HG02981 (cell line): ENCODE data around the gene XKR8.

ENCODE experiments used
- ATAC-seq: cut with Tn5 transposase; IDR thresholded peaks from one replicate; pipeline ENCODE4 v1.9.1; 2021; ENCODE audit warnings: mild to moderate bottlenecking, moderate library complexity; ENCODE audit not compliant: unreplicated experiment

XKR8 gene

GRCh38 chr1:27954186-27954585 is 5.6 kb upstream of the XKR8 start:
- no peak for ATAC-seq

DNA sequence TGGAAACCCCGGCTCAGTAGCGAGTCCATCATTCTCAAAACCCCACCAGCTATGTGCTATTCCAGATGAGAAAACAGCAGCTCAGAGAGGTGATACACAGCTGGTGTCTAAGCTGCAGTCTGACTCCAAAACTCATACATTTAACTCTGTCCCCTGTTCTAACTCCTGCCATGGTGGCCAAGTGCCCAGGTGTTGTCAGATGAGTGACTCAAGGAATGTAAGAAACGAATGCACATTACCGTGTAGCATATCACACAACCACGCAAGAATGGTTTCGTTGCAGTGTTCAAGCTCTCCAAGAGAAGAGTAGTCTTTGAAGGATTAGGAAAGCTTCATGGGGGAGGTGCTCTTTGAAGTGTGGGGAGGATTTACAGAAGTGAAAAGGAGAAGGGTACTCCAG is 4.7 kb upstream of the XKR8 start:
- no peak for ATAC-seq

- ATAC-seq, result no peak
Measured at GRCh38 chr1:27956761-27957160, 3.0 kb upstream of the XKR8 start.

DNA sequence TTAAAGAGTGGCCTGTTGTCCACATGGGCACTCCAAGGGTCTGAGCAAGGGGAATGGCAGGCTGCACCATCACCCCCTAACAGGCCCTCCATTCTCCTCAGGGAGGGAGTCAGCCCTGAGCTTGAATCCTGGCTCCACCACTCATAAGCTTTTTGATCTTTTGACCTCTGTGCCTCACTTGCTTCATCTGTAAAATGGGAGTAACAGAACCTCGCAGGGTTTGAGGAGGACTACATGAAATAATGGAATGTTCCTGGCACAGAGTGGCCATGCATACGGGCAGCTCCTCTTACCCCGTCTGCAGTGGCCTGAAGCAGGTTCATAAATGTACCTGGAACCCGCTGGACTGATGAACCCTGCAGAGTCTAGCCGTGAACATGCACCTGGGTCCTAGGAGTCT is 2.1 kb upstream of the XKR8 start:
- no peak for ATAC-seq

GRCh38 chr1:27958513-27958912 is 1.3 kb upstream of the XKR8 start:
- no peak for ATAC-seq

GRCh38 chr1:27960762-27961645 is 1.2 kb downstream of the XKR8 start:
- ATAC-seq, result no peak

DNA sequence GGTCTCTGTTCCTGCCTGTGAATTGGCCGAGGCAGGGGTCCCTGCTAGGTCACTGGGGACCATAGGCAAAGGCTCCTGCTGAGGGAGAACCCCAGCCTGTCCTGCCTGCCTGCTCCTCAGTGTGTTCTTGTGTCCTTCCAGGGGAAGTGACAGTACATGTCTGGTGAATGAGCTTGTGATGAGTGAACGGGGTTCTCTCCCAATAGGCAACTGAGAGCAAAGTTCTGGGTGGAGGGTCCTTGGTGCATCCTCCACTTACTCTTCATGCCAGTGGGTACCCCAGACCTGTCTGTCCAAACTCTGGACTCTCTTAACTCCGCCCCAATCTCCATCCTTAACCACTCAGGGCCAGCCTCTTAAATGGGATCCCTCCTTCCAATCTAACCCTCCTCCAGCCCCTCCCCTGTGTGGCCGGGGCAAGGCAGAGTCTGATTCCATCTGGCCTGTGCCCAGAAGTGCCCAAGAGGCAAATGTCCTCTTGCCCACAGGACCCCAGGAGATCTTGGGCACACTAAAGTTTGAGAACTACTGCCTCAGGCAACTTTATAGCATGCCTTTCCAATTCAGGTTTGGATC is 2.0 kb downstream of the XKR8 start:
- ATAC-seq, result no peak

DNA sequence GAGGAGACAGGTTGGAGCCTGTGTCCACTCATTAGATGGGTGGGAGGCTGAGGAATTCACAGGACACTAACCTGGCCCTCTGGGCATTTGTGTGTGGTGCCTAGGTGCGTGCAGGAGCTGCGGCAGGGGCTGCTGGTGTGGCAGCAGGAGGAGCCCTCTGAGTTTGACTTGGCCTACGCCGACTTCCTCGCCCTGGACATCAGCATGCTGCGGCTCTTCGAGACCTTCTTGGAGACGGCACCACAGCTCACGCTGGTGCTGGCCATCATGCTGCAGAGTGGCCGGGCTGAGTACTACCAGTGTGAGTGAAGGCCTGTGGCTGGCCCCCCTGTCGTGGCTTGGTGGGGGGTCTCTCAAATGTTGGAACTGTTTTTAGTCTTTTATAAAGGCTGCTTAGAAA is 3.6 kb downstream of the XKR8 start:
- ATAC-seq, result no peak

DNA sequence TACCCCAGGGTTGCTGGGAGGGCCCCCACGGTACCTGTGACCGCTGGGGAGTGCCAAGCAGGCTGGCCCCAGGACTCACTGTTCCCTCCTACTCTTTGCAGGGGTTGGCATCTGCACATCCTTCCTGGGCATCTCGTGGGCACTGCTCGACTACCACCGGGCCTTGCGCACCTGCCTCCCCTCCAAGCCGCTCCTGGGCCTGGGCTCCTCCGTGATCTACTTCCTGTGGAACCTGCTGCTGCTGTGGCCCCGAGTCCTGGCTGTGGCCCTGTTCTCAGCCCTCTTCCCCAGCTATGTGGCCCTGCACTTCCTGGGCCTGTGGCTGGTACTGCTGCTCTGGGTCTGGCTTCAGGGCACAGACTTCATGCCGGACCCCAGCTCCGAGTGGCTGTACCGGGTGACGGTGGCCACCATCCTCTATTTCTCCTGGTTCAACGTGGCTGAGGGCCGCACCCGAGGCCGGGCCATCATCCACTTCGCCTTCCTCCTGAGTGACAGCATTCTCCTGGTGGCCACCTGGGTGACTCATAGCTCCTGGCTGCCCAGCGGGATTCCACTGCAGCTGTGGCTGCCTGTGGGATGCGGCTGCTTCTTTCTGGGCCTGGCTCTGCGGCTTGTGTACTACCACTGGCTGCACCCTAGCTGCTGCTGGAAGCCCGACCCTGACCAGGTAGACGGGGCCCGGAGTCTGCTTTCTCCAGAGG is 6.8 kb downstream of the XKR8 start:
- no peak for ATAC-seq

DNA sequence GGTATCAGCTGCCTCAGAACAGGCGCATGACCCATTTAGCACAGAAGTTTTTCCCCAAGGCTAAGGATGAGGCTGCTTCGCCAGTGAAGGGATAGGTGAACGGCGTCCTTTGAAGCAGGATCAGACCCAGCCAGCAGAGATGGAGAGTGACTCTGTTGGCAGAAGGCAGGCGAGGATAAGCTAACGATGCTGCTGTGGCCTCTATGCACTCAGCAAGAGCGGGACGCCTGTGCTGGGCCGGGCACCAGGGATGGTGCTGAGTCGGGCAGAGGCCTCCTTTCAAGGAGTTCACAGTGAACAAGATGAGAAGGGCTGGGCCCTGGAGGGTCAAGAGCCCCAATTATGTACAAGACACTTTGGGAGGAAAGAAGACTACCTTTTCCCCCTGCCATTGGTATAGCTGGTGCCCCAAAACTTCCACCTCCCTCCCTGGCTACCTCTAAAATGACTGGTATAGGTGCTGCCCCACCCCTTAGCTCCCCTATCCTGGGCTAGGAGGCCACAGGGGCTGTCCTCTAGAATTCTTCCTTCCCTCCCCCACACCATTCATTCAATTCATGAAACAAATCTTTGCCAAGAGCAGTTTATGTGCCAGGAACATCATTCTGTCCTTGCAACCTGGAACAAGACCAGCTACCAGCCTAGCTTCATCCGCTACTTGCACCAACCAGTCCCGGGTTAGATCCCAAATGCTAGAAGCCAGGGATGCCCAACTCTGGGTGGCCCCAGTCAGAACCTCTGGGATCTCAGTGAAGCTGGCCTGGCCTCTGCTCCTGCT is 7.5 kb downstream of the XKR8 start:
- no peak for ATAC-seq

DNA sequence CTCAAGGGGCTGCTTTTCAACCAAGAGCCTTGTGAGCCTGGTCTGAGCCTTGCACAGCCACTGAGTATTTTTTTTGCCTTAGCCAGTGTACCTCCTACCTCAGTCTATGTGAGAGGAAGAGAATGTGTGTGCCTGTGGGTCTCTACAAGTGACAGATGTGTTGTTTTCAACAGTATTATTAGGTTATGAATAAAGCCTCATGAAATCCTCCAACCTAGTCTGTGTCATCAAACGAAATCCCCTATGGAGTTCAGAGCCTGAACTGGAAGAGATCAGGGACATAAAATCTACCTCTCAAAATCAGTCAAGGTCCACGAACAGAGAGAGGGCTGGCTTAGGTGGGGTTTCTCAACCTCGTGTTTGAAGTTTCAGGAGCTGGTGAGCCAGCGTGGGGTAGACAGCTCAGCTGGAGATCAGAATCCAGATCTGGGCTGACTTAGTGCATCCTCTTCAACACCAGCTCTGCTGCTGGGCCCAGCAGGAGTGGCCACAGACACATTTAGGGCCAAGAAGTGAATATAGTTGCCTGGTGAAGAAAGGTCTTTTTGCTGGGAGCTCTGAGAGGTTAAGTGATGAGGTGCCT is 8.2 kb downstream of the XKR8 start:
- no peak for ATAC-seq

- no peak for ATAC-seq
Measured at GRCh38 chr1:27968692-27969091, 8.9 kb downstream of the XKR8 start.

- ATAC-seq, result no peak
Measured at GRCh38 chr1:27970401-27970800, 10.6 kb downstream of the XKR8 start.

DNA sequence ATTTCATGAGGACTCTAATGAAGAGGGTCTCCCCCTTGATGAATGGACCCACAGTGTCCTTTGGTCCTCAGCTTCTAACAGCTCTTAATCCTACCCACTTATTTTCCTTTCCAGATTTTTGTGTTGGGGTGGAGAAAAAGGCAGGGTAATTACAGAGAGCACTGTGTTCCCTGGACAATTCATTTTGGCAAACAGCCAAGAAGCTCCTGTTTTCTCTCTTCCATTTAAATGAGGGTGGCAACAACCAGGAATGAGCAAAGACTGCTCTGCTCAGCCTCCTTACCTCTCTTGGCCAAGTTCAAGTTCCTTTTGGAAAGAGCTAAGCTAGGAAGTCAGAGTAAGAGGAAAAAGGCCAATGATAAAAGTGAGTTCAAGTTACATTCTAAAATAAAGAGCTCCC is 11.9 kb downstream of the XKR8 start:
- ATAC-seq, result no peak

GRCh38 chr1:27972141-27972540 is 12.4 kb downstream of the XKR8 start:
- no peak for ATAC-seq

DNA sequence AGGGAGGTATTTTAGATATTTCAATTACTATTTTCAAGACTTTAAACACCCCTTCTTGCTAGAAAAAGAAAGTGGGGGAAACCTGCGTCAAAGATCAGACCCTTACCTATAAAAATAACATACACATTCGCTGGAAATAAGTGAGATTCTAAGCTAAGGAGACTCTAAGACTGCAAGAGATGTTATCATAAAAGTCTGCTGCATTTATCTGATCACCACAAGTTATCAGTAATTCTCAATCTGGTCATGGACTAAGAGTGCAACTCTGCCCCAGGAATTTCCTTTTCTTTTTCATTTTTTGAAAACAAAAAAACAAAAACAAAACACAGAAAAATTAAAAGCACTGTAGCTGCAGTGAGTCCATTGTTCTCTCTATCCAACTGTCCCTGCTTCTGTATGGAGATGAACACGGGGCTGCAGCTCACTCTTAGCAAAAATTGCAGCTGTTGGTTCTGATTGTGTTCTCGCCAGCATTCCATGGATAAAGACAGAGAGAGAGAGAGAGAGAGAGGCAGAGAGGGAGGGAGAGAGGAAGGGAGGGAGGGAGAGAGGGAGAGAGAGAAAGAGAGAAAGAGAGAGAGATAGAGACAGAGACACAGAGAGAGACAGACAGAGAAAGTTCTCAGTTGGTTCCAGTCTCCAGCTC is 14.1 kb downstream of the XKR8 start:
- ATAC-seq, result no peak

- ATAC-seq, result no peak
Measured at GRCh38 chr1:27974417-27974781, 14.6 kb downstream of the XKR8 start.

DNA sequence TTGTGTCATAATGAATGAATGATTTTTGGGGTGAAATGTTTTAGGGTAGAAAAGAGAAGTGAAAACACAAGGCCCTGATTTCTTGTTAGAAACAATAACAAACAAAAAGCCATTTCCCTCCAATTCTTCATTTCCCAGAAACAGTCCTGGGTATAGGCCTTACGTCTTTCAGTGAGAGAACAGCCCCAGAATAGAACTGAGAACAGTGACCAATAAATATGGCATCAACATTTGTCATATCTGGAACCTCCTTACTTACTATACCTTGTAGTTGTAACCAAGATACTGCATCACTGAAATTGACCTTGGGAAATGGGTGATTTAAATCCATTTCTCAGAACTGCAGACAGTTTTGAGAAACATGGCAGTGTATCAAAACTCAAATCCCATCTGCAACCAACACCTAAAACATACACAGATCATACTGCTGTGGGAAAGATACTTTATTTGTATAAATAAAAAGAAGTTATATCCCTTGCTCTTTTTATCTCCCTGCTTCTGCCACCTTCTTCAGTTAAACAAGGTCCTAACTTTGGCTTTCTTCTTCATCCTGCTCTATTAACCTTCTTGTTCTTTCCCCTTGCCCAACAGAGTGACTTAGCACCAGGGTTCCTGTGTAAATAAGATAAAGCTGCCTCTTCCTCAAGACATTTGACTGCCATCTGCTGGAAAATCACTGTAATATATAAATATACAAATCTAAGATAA is 19.5 kb downstream of the XKR8 start:
- ATAC-seq, result no peak

GRCh38 chr1:27979859-27980201 is 20.1 kb downstream of the XKR8 start:
- ATAC-seq, result no peak
